ENCODE data around the gene LGALS7B.

GRCh38 chr19:38743394-38744297 is 45.4 kb upstream of the LGALS7B start:
- no peak for TF ChIP-seq POLR2A (IDR thresholded peaks at IDR 0.05; ENCODE audit: low read depth, low read length)
- no peak for TF ChIP-seq POLR2AphosphoS5 (IDR thresholded peaks at IDR 0.05; ENCODE audit: low read length)
- TF ChIP-seq CTCF (IDR thresholded peaks at IDR 0.05 in 2 of 3, conservative IDR thresholded peaks at IDR 0.05 in 1 of 3; ENCODE audit: control insufficient read depth in 2 of 3, extremely low read depth in 1 of 3, insufficient read depth in 1 of 3, low read depth in 3 of 3, low read length in 3 of 3) = no peak
- no peak for TF ChIP-seq MLLT1 (IDR thresholded peaks at IDR 0.05)
- no peak for TF ChIP-seq PRDM15 (CRISPR knock-in tag; IDR thresholded peaks at IDR 0.05)
- TF ChIP-seq ZNF207 (IDR thresholded peaks at IDR 0.05; ENCODE audit: borderline replicate concordance) = no peak
- TF ChIP-seq SUPT20H (IDR thresholded peaks at IDR 0.05; ENCODE audit: borderline replicate concordance, control insufficient read depth, low read depth, low read length) = no peak
- TF ChIP-seq EZH2 (IDR thresholded peaks at IDR 0.05; ENCODE audit: borderline replicate concordance, control insufficient read depth, low read depth, low read length) = no peak
- TF ChIP-seq RCOR1 (conservative IDR thresholded peaks at IDR 0.05; ENCODE audit: low read depth, low read length) = no peak
- TF ChIP-seq MEF2B (IDR thresholded peaks at IDR 0.05; ENCODE audit: partially characterized antibody, poor library complexity, severe bottlenecking) = no peak
- TF ChIP-seq ZBTB33 (IDR thresholded peaks at IDR 0.05) = no peak

Measured in GM12878 (cell line).